DND-41 (cell line): Measurements from ENCODE around the gene RORC.

ENCODE experiments used
- CTCF ChIP-seq: IDR thresholded peaks from 2 replicates; pipeline ENCODE4 v1.5.1; 2012; ENCODE audit warnings: borderline replicate concordance, low read length, moderate library complexity, mild to moderate bottlenecking; ENCODE audit not compliant: poor library complexity, severe bottlenecking; ENCODE audit errors: extremely low read depth
- EZH2 ChIP-seq: IDR thresholded peaks from 3 replicates; pipeline ENCODE4 v1.6.1; 2012; ENCODE audit warnings: borderline replicate concordance, low read depth, mild to moderate bottlenecking, moderate library complexity, low read length, inconsistent platforms; ENCODE audit not compliant: severe bottlenecking

DNA sequence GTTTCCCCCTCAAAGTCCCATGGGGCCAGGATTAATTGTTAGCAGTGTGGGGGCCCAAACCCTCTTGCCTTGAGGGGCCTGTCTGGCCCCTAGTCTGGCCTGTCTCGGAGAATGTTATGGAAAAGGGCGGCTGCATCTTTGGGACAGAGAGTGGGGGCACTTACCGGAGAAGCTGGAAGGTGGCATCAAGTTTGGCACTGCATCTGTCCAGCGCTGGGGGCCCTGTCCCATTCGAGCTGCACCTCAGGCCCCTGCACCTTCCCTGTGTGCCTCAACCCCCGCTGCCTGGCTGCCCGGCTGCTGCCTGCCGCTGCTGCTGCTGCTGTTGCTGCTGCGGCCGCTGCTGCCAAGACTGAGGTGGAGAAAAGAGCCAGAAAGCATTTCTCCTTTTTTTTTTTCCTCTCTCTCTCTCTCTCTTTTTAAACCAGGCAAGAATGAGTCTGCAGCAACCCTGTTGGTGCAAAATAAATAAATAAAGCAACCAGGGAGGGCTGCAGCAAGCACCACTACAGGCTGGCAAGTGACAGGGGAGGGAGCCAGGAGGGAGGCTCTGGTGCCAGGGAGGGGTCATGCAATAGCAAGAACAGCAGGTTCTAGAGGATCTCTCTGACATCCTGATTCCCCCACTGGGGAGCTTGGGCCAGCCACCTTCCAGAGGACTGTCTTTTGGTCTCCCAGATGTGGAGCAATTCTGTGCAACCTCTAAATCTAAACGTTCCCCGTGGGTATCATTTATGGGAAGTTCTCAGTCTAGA is 26.4 kb downstream of the RORC start, which contains the start of gene LINGO4:
- TF ChIP-seq CTCF: no peak
- TF ChIP-seq EZH2: no peak
